Liver (tissue), 9 donors: ENCODE measurements around the gene FAM184A. TPM values are rescaled to one million over a fixed set of nuclear protein-coding genes. Genes with fewer than 3 reads are reported as not detected.

Experiments used
- DNase-seq: peaks from one replicate; pipeline ENCODE4 v3.0.0-alpha.2; 2017; ENCODE audit warnings: low spot score
- H3K27ac ChIP-seq, 2 donors: one replicate each; pipeline ENCODE4 v1.7.0; 2013; ENCODE audit warnings: inconsistent platforms in 2 of 2, low read length in 2 of 2, control low read depth in 1 of 2, low read depth in 1 of 2, mild to moderate bottlenecking in 1 of 2
- H3K27me3 ChIP-seq, 4 donors: one replicate each; pipeline versions ENCODE4 v1.6.1 to v1.7.0; 2013; ENCODE audit warnings: low read length in 3 of 4, inconsistent platforms in 1 of 4, mild to moderate bottlenecking in 1 of 4, moderate library complexity in 1 of 4; ENCODE audit not compliant: control insufficient read depth in 4 of 4, insufficient read depth in 4 of 4
- H3K36me3 ChIP-seq, 4 donors: one replicate each; pipeline versions ENCODE4 v1.6.1 to v1.7.0; 2013; ENCODE audit warnings: low read length in 3 of 4, mild to moderate bottlenecking in 3 of 4, low read depth in 1 of 4, moderate library complexity in 1 of 4; ENCODE audit not compliant: control insufficient read depth in 4 of 4, insufficient read depth in 3 of 4
- H3K4me1 ChIP-seq, 4 donors: one replicate each; pipeline versions ENCODE4 v1.6.1 to v1.7.0; 2013; ENCODE audit warnings: low read length in 3 of 4, mild to moderate bottlenecking in 3 of 4, moderate library complexity in 1 of 4; ENCODE audit not compliant: control insufficient read depth in 4 of 4, insufficient read depth in 4 of 4
- H3K4me3 ChIP-seq, 3 donors: one replicate each; pipeline versions ENCODE4 v1.6.1 to v1.7.0; 2013; ENCODE audit warnings: low read length in 3 of 3, control low read depth in 1 of 3, low read depth in 1 of 3, mild to moderate bottlenecking in 1 of 3
- H3K9ac ChIP-seq, 2 donors: one replicate each; pipeline ENCODE4 v1.7.0; 2013; ENCODE audit warnings: low read length in 2 of 2, mild to moderate bottlenecking in 2 of 2, moderate library complexity in 2 of 2, control low read depth in 1 of 2, low read depth in 1 of 2
- H3K9me3 ChIP-seq, 4 donors: one replicate each; pipeline versions ENCODE4 v1.6.1 to v1.7.0; 2013; ENCODE audit warnings: low read length in 3 of 4; ENCODE audit not compliant: control insufficient read depth in 4 of 4
- ATF3 ChIP-seq: IDR thresholded peaks from 2 replicates; pipeline ENCODE4 v1.6.1; 2016; ENCODE audit warnings: antibody characterized with exemption
- CTCF ChIP-seq: fragments of 150-350 bp; IDR thresholded peaks from 2 replicates; pipeline ENCODE4 v1.5.1; 2017; ENCODE audit warnings: improper control_type of control experiment, low read depth, low read length; ENCODE audit not compliant: missing input control
- EGR1 ChIP-seq, 2 donors: IDR thresholded peaks; 2 replicates each; pipeline ENCODE4 v1.6.1; 2016 to 2018; ENCODE audit warnings: antibody characterized with exemption in 2 of 2, low read depth in 2 of 2
- FOXA1 ChIP-seq: IDR thresholded peaks from 2 replicates; pipeline ENCODE4 v1.6.1; 2016; ENCODE audit warnings: antibody characterized with exemption
- GABPA ChIP-seq, 2 donors: IDR thresholded peaks in 1 of 2; conservative IDR thresholded peaks in 1 of 2; 2 replicates each; pipeline ENCODE4 v1.6.1; 2016; ENCODE audit warnings: antibody characterized with exemption in 2 of 2, mild to moderate bottlenecking in 1 of 2, moderate library complexity in 1 of 2
- HNF4A ChIP-seq, 2 donors: conservative IDR thresholded peaks; 2 replicates each; pipeline ENCODE4 v1.6.1; 2016; ENCODE audit warnings: antibody characterized with exemption in 2 of 2, mild to moderate bottlenecking in 2 of 2
- HNF4G ChIP-seq: IDR thresholded peaks from 2 replicates; pipeline ENCODE4 v1.6.1; 2016; ENCODE audit warnings: antibody characterized with exemption
- JUND ChIP-seq, 2 donors: IDR thresholded peaks; 2 replicates each; pipeline ENCODE4 v1.6.1; 2016; ENCODE audit warnings: antibody characterized with exemption in 2 of 2
- MAX ChIP-seq: IDR thresholded peaks from 2 replicates; pipeline ENCODE4 v1.6.1; 2016; ENCODE audit warnings: antibody characterized with exemption
- NR2F2 ChIP-seq: IDR thresholded peaks from 2 replicates; pipeline ENCODE4 v1.6.1; 2016; ENCODE audit warnings: antibody characterized with exemption
- RAD21 ChIP-seq, 2 donors: IDR thresholded peaks; 2 replicates each; pipeline ENCODE4 v1.6.1; 2016; ENCODE audit warnings: antibody characterized with exemption in 2 of 2, mild to moderate bottlenecking in 2 of 2
- REST ChIP-seq: IDR thresholded peaks from 2 replicates; pipeline ENCODE4 v1.6.1; 2016; ENCODE audit warnings: antibody characterized with exemption, mild to moderate bottlenecking
- RXRA ChIP-seq, 2 donors: IDR thresholded peaks; 2 replicates each; pipeline ENCODE4 v1.6.1; 2017 to 2018; ENCODE audit warnings: antibody characterized with exemption in 2 of 2, mild to moderate bottlenecking in 1 of 2
- SP1 ChIP-seq: IDR thresholded peaks from 2 replicates; pipeline ENCODE4 v1.6.1; 2018; ENCODE audit warnings: antibody characterized with exemption, mild to moderate bottlenecking
- TAF1 ChIP-seq: conservative IDR thresholded peaks from 2 replicates; pipeline ENCODE4 v1.6.1; 2016; ENCODE audit warnings: antibody characterized with exemption, mild to moderate bottlenecking
- YY1 ChIP-seq: IDR thresholded peaks from 2 replicates; pipeline ENCODE4 v1.6.1; 2016; ENCODE audit warnings: antibody characterized with exemption, mild to moderate bottlenecking
- ZBTB33 ChIP-seq: IDR thresholded peaks from 2 replicates; pipeline ENCODE4 v1.6.1; 2016; ENCODE audit warnings: antibody characterized with exemption
- WGBS: extraction: QIAGEN DNeasy Blood & Tissue Kit; methylation state at CpG from one replicate; pipeline ENCODE4 v1.1.7; 2013; 5-methylcytosine and 5-hydroxymethylcytosine counted together
- polyA plus RNA-seq, 2 donors: library from polyadenylated mRNA; stranded (reverse) in 1 of 2; unstranded in 1 of 2; fragments of 200-250 nt in 1 of 2; fragments of >200 nt in 1 of 2; fragmentation: Nextera tagmentation in 1 of 2; extraction: Ambion mirVana in 1 of 2; gene quantifications; one replicate each; pipeline versions ENCODE4 v1.2.1 to v1.2.3, GENCODE V29; 2013 to 2015
- total RNA-seq, 2 donors: library from RNA; depleted of rRNA; stranded (reverse); fragments of >200 nt; gene quantifications; one replicate each; pipeline ENCODE4 v1.2.3, GENCODE V29; 2014
- donor health status: healthy.
- donor health status: healthy.
- donor health status: healthy.
- donor health status: healthy.
- donor health status: healthy.

Gene FAM184A
- total and polyA plus RNA-seq, 4 donors = 1.0 to 7.4 (median 4.0) TPM

- Histone ChIP-seq H3K9me3 (no peaks in the 10 kb centered on the region), H3K36me3 (peaks cover 0 to 1% (median 0%) of the 10 kb centered on the region in 4 donors), H3K4me1 (no peaks in the 10 kb centered on the region), H3K4me3 (no peak overlapping the region), H3K27me3 (no peaks in the 10 kb centered on the region), H3K27ac (no peak overlapping the region), H3K9ac (no peak overlapping the region)
- TF ChIP-seq FOXA1 (no peak), EGR1 (IDR thresholded peaks at IDR 0.05; ENCODE audit: low read depth in 2 of 2) (no peak), YY1 (no peak), RAD21 (IDR thresholded peaks at IDR 0.05) (no peak), ATF3 (no peak), CTCF (no peak), ZBTB33 (no peak), GABPA (IDR thresholded peaks at IDR 0.05 in 1 of 2, conservative IDR thresholded peaks at IDR 0.05 in 1 of 2) (no peak), NR2F2 (no peak), MAX (no peak), REST (no peak), HNF4G (no peak), SP1 (no peak), JUND (IDR thresholded peaks at IDR 0.05) (no peak), TAF1 (no peak)
- no peak for DNase-seq
- 95% methylated on average over 2 of the region's 2 CpGs for WGBS
These were observed 52.7 kb downstream of the FAM184A start for GRCh38 chr6:119025793-119026192.

- Histone ChIP-seq H3K27ac (no peak overlapping the region), H3K4me1 (no peaks in the 10 kb centered on the region), H3K4me3 (no peak overlapping the region), H3K9ac (no peak overlapping the region), H3K9me3 (no peaks in the 10 kb centered on the region), H3K27me3 (no peaks in the 10 kb centered on the region), H3K36me3 (peaks cover 0 to 1% (median 0%) of the 10 kb centered on the region in 4 donors)
- DNase-seq = no peak
- WGBS = 87% methylated on average over 6 of the region's 6 CpGs
- TF ChIP-seq EGR1 (IDR thresholded peaks at IDR 0.05; ENCODE audit: low read depth in 2 of 2) (no peak), MAX (no peak), REST (no peak), ATF3 (no peak), HNF4A (conservative IDR thresholded peaks at IDR 0.05) (no peak), JUND (IDR thresholded peaks at IDR 0.05) (no peak), YY1 (no peak), RXRA (IDR thresholded peaks at IDR 0.05) (no peak), FOXA1 (no peak), ZBTB33 (no peak), GABPA (IDR thresholded peaks at IDR 0.05 in 1 of 2, conservative IDR thresholded peaks at IDR 0.05 in 1 of 2) (no peak), TAF1 (no peak)
These were observed 54.4 kb downstream of the FAM184A start for GRCh38 chr6:119024111-119024510.
